ENCODE results near the gene PLEKHG2. TPM values are rescaled to one million over a fixed set of nuclear protein-coding genes. Genes with fewer than 3 reads are reported as not detected.
A peak's percentile ranks its signal among the peaks of the same experiment; 100 is the strongest.

Gene PLEKHG2
- total and polyA plus RNA-seq, 2 donors from 2014 or later = 8.5 to 29.7 TPM

- Histone ChIP-seq H3K9ac (ENCODE audit: low read length in 3 of 3) (peak overlapping the region; percentile 48 to 85 (median 71)), H3K4me1 (ENCODE audit: control insufficient read depth in 2 of 3, insufficient read depth in 2 of 3, low read depth in 1 of 3, low read length in 3 of 3) (peaks cover 0 to 17% (median 12%) of the 10 kb centered on the region in 3 donors), H3K4me3 (ENCODE audit: low read length in 3 of 3) (peak overlapping the region; percentile 76 to 97 (median 83)), H3K9me3 (ENCODE audit: control insufficient read depth in 2 of 3, insufficient read depth in 1 of 3, low read length in 3 of 3) (no peaks in the 10 kb centered on the region), H3K36me3 (ENCODE audit: control insufficient read depth in 2 of 3, insufficient read depth in 3 of 3, low read length in 3 of 3) (peaks cover 7 to 24% (median 9%) of the 10 kb centered on the region in 3 donors), H3K27me3 (ENCODE audit: control insufficient read depth, insufficient read depth, low read length) (no peaks in the 10 kb centered on the region), H3K27ac (ENCODE audit: low read depth in 2 of 2, low read length in 2 of 2) (peak overlapping the region; percentile 12 to 73)
- DNase-seq = no peak
- intact Hi-C loops (cut with DNase I) = no loop called here
- TF ChIP-seq, protein P1, sequence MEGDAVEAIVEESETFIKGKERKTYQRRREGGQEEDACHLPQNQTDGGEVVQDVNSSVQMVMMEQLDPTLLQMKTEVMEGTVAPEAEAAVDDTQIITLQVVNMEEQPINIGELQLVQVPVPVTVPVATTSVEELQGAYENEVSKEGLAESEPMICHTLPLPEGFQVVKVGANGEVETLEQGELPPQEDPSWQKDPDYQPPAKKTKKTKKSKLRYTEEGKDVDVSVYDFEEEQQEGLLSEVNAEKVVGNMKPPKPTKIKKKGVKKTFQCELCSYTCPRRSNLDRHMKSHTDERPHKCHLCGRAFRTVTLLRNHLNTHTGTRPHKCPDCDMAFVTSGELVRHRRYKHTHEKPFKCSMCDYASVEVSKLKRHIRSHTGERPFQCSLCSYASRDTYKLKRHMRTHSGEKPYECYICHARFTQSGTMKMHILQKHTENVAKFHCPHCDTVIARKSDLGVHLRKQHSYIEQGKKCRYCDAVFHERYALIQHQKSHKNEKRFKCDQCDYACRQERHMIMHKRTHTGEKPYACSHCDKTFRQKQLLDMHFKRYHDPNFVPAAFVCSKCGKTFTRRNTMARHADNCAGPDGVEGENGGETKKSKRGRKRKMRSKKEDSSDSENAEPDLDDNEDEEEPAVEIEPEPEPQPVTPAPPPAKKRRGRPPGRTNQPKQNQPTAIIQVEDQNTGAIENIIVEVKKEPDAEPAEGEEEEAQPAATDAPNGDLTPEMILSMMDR (IDR thresholded peaks at IDR 0.05; ENCODE audit: borderline replicate concordance, extremely low read depth, insufficient read depth) = no peak
- no peak for FAIRE-seq
Observed at GRCh38 chr19:39436350-39436716, 23.9 kb downstream of the PLEKHG2 start.

- Histone ChIP-seq H3K4me1 (ENCODE audit: control insufficient read depth in 2 of 3, insufficient read depth in 2 of 3, low read depth in 1 of 3, low read length in 3 of 3) (peaks cover 0 to 17% (median 12%) of the 10 kb centered on the region in 3 donors), H3K9me3 (ENCODE audit: control insufficient read depth in 2 of 3, insufficient read depth in 1 of 3, low read length in 3 of 3) (no peaks in the 10 kb centered on the region), H3K36me3 (ENCODE audit: control insufficient read depth in 2 of 3, insufficient read depth in 3 of 3, low read length in 3 of 3) (peaks cover 3 to 12% (median 7%) of the 10 kb centered on the region in 3 donors), H3K4me3 (ENCODE audit: low read length in 3 of 3) (no peak overlapping the region), H3K27me3 (ENCODE audit: control insufficient read depth, insufficient read depth, low read length) (no peaks in the 10 kb centered on the region), H3K27ac (ENCODE audit: low read depth in 2 of 2, low read length in 2 of 2) (no peak overlapping the region), H3K9ac (ENCODE audit: low read length in 3 of 3) (no peak overlapping the region)
- no peak for DNase-seq
- no peak for FAIRE-seq
- intact Hi-C loops (cut with DNase I) = no loop called here
- TF ChIP-seq, protein P1 (IDR thresholded peaks at IDR 0.05; ENCODE audit: borderline replicate concordance, extremely low read depth, insufficient read depth) = no peak
Observed at GRCh38 chr19:39438270-39438934, 25.9 kb downstream of the PLEKHG2 start.

GRCh38 chr19:39444598-39445195 is 32.2 kb downstream of the PLEKHG2 start:
- TF ChIP-seq, protein P1 (IDR thresholded peaks at IDR 0.05; ENCODE audit: borderline replicate concordance, extremely low read depth, insufficient read depth) = no peak
- no peaks in the 10 kb centered on the region for H3K27me3 ChIP-seq (ENCODE audit: control insufficient read depth, insufficient read depth, low read length)
- peaks cover 0 to 18% (median 0%) of the 10 kb centered on the region in 3 donors for H3K4me1 ChIP-seq (ENCODE audit: control insufficient read depth in 2 of 3, insufficient read depth in 2 of 3, low read depth in 1 of 3, low read length in 3 of 3)
- H3K4me3 ChIP-seq (ENCODE audit: low read length in 3 of 3) = peak overlapping the region; percentile 87 to 97 (median 96)
- H3K9ac ChIP-seq (ENCODE audit: low read length in 3 of 3) = peak overlapping the region; percentile 96 to 97 (median 97)
- intact Hi-C loops (cut with DNase I) = no loop called here
- H3K36me3 ChIP-seq (ENCODE audit: control insufficient read depth in 2 of 3, insufficient read depth in 3 of 3, low read length in 3 of 3) = peaks cover 0 to 6% (median 0%) of the 10 kb centered on the region in 3 donors
- no peaks in the 10 kb centered on the region for H3K9me3 ChIP-seq (ENCODE audit: control insufficient read depth in 2 of 3, insufficient read depth in 1 of 3, low read length in 3 of 3)
- peak overlapping the region; percentile 90 to 95 for H3K27ac ChIP-seq (ENCODE audit: low read depth in 2 of 2, low read length in 2 of 2)
- FAIRE-seq (no peak), DNase-seq (peak in 1 of 5 donors; percentile 38)

Measured in kidney (tissue), 14 donors.